LNCaP clone FGC (cell line): ENCODE data around the gene DPF1.

ENCODE experiments used
- DNase-seq: peaks from one replicate; pipeline ENCODE4 v3.0.0-alpha.2; 2011; ENCODE audit warnings: low read depth
- H3K4me3 ChIP-seq: 2 replicates; pipeline ENCODE4 v1.5.1; 2011; ENCODE audit warnings: mild to moderate bottlenecking, low read depth, low read length, control low read depth
- TF ChIP-seq, protein P1 (sequence below): IDR thresholded peaks from 2 replicates; pipeline ENCODE4 v1.5.1; 2012; ENCODE audit warnings: mild to moderate bottlenecking; ENCODE audit not compliant: control insufficient read depth, insufficient read depth; ENCODE audit errors: extremely low read depth

DPF1 gene

DNA sequence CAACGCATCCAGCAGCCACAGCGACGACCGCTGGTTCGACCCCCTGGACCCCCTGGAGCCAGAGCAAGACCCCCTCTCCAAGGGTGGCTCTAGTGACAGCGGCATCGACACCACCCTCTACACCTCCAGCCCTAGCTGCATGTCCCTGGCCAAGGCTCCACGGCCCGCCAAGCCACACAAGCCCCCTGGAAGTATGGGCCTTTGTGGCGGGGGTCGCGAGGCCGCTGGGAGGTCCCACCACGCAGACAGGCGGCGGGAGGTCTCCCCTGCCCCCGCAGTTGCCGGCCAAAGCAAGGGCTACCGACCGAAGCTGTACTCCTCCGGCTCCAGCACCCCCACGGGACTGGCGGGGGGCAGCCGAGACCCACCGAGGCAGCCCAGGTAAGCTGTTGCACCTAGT lies 59.5 kb downstream of the DPF1 start:
- TF ChIP-seq, protein P1, sequence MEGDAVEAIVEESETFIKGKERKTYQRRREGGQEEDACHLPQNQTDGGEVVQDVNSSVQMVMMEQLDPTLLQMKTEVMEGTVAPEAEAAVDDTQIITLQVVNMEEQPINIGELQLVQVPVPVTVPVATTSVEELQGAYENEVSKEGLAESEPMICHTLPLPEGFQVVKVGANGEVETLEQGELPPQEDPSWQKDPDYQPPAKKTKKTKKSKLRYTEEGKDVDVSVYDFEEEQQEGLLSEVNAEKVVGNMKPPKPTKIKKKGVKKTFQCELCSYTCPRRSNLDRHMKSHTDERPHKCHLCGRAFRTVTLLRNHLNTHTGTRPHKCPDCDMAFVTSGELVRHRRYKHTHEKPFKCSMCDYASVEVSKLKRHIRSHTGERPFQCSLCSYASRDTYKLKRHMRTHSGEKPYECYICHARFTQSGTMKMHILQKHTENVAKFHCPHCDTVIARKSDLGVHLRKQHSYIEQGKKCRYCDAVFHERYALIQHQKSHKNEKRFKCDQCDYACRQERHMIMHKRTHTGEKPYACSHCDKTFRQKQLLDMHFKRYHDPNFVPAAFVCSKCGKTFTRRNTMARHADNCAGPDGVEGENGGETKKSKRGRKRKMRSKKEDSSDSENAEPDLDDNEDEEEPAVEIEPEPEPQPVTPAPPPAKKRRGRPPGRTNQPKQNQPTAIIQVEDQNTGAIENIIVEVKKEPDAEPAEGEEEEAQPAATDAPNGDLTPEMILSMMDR, result no peak
- no peak overlapping the region for H3K4me3 ChIP-seq
- no peak for DNase-seq

DNA sequence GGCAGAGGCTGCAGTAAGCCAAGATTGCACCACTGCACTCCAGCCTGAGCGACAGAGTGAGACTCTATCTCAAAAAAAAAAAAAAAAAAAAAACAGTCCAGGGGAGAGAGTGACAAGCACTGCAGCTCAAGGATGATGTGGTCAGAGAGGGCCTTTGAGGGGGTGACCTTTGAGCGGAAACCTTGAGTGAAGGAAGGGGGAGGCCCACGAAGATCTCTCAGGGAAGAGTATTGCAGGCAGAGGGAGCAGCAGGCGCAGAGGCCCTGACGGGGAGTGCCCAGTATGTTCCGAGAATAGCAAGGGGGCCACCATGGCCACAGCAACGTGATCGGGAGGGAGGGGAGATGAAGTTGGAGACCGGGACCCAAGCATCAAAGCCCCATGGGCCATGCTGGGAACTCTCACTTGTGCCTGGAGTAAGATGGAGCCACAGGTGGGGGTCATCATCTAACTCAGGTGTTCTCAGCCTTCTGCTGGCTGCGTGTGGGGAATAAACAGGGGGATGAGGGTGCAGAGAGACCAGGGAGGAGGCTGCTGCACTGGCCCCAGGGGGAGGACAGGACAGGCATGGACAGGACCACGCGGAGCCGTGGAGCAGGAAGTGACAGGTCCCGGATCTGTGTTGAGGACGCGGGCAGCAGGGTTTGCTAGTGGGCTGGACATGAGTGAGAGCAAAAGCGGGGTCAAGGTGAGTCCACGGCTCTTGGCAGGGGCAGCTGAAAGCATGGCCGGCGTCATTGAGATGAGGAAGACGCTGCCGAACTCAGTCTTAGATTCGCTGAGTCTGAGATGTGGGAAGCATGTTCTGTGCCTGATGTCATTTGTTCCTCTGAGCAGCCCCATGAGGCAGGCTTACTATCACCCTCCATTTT lies 60.4 kb downstream of the DPF1 start:
- TF ChIP-seq, protein P1, result no peak
- no peak for DNase-seq
- no peak overlapping the region for H3K4me3 ChIP-seq

DNA sequence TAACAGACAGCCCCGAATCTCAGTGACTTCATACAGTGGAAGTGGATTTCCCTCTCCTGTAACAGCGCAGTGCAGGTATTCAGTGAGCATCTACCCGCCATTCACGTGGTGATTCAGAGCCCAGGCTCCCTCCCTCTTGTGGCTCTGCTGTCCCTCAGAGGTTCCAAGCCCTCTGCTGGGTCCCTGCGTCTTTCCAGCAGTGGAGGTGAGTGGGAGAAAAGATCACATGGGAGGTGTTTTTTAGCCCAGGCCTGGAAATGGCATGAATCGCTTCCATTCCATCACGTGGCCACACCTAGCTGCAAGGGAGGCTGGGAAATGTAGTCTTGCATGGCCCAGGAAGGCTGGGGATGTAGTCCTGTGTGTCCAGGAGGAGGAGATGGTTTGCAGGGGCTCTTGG lies 61.4 kb downstream of the DPF1 start:
- no peak overlapping the region for H3K4me3 ChIP-seq
- TF ChIP-seq, protein P1, result no peak
- no peak for DNase-seq

DNA sequence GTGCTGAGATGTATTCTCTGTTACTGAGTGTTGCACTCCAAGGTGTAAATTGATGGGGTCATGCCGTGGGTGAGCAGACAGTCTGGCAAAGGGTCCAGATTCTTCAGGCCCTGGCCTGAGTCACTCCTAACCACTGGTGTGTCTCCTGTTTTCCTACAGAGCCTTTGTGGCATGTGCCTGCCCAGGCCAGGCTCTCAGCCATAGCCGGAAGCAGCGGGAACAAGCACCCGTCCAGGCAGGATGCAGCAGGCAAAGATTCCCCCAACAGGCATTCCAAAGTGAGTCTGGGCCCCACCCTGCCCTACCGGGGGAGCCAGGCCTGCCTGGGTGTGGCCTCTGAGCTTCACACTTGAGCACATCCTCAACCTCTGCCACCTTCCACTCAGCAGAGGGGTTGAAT lies 61.9 kb downstream of the DPF1 start:
- TF ChIP-seq, protein P1, result no peak
- H3K4me3 ChIP-seq, result no peak overlapping the region
- DNase-seq, result no peak
